Effector CD8-positive, alpha-beta T cell (primary cell): ENCODE results near the gene UBR4.

Experiments used
- DNase-seq: peaks from one replicate; lab custom pipeline; 2025; lab: John Stamatoyannopoulos, UW

Gene UBR4

DNA sequence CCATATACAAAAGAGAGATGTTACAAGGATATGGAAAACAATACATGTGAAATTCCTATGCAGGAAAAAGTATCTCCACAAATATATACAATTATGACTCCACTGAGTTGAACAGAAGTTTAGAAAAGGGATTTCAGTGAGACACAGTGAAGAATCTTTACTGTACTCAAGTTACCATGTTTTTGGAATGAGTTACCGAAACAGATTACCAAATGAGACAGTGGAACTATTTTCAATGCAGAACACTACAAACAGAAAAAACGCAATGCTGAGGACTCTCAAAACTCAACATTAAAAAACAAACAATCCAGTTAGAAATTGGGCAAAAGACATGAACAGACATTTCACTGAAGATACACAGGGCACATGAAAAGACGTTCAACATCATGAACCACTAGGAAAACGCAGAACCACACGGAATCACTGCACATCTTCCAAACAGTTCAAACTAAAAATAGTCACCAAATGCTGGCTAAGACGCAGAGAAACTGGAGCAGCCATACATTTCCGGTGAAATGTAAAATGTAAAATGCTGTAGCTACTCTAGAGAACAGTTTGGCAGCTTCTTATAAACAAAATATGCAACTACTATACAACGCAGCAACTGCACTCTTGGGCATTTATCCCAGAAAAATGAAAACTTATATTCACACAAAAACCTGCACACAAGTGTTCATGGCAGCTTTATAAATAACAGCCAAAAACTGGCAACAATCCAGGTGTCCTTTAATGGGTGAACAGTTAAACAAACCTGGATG lies 118.7 kb downstream of the UBR4 start:
- no peak for DNase-seq

GRCh38 chr1:19089524-19089923 lies 120.5 kb downstream of the UBR4 start:
- no peak for DNase-seq

GRCh38 chr1:19088717-19089442 lies 121.2 kb downstream of the UBR4 start:
- DNase-seq: no peak

- DNase-seq: no peak
These were observed 122.1 kb downstream of the UBR4 start for GRCh38 chr1:19087737-19088594.

- DNase-seq: no peak
These were observed 122.9 kb downstream of the UBR4 start for GRCh38 chr1:19087017-19087736.

DNA sequence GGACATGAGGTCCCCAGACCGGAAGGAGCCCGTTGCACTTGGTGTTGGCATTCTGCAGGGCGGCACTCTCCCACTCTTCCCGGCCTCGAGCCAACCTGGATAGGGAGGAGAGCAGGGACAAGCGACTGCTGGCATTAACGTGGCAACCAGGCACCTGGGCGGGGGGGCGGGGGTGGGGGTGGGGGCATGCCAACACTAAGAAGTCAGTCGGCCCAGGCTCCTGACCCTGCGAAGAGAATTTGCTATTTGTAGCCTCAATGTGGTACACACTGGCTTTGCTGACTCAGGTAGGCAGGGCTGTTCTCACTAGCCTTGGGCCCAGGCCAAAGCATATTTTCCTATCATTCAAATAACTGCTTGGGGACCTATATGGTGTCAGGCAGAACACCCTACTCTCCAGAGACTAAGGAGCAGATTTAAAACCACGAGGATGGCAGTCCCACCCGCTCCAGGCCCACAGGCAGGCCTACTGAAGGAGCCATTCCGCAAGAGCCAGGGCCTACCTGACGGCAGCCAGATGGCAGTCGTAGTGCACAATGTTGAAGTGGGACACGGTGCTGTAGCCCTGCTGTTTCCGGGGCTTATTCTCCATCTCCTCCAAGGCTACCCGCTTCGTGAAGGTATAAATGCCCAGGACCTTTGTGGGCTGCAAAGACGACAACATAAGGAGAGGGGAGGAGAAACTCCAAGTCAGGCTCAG lies 123.7 kb downstream of the UBR4 start:
- no peak for DNase-seq

- DNase-seq: no peak
These were observed 125.8 kb downstream of the UBR4 start for GRCh38 chr1:19084206-19084738.

GRCh38 chr1:19083081-19083480 lies 127.0 kb downstream of the UBR4 start:
- no peak for DNase-seq

- DNase-seq: no peak
These were observed 128.7 kb downstream of the UBR4 start for GRCh38 chr1:19081218-19081893.

DNA sequence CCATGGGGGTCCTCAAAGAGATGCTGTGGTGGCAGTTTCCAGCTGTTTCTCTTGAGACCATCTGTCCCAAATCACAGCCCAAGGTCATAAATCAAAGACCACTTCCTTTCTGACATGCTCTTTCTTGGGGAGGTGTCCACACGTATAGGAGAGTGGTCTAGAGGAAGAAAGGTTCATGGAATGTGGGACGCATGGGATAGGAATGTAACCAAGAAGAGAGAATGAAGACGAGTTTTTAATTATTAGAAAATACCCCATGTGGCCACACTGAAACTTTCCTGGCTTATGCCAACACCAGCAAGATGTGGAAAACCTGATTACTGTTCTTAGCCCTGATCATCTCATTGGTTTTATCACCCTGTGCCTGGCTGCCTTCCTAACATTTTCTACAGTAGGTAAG lies 129.3 kb downstream of the UBR4 start:
- DNase-seq: no peak

GRCh38 chr1:19079541-19080472 lies 130.3 kb downstream of the UBR4 start:
- no peak for DNase-seq

DNA sequence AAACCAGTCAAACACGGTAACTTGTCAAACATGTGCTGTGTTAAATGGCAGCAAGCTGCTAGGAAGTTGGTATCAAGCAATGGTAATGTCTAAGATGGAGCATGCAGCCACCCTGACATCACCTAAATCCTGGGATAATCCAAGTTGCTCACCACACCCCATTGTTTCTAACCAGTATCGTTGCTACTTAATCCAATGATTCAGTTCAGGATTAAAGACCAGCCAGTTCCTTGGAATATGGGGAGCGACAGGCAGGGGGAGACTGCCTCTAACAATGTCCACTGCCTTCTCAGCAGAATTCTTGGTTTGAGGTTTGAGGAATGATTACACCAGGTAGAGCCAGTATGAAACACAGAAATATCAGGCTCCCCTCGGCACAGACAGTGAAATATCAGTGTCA lies 131.5 kb downstream of the UBR4 start:
- DNase-seq: no peak

- DNase-seq: no peak
These were observed 133.0 kb downstream of the UBR4 start for GRCh38 chr1:19076841-19077616.

GRCh38 chr1:19074902-19075721 lies 135.0 kb downstream of the UBR4 start:
- no peak for DNase-seq

DNA sequence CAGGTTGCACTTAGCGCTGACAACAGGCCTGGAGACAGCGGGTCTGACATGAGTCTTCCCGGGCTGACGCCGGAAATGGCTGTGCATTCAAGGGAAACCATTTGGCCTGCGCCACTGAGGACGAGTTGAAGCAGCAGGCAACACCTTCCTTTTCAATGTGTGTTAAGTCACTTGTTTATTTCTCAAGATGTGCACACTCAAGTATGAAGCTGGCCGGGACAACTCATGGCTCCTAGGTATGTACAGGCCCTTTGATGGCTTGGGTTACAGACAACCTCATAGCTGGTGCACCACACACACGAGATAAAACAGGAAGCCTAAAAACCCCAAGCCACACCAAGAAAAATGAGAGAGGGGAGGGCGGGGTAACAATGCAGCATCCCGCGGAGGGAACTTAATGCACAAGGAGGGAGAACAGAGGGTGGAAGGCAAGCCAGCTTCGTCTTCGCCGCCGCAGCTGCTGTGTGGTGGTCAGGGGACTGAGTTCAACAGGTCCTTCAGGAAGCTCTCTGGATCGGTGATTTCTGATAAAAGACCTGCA lies 135.6 kb downstream of the UBR4 start:
- peak; percentile 29 for DNase-seq

DNA sequence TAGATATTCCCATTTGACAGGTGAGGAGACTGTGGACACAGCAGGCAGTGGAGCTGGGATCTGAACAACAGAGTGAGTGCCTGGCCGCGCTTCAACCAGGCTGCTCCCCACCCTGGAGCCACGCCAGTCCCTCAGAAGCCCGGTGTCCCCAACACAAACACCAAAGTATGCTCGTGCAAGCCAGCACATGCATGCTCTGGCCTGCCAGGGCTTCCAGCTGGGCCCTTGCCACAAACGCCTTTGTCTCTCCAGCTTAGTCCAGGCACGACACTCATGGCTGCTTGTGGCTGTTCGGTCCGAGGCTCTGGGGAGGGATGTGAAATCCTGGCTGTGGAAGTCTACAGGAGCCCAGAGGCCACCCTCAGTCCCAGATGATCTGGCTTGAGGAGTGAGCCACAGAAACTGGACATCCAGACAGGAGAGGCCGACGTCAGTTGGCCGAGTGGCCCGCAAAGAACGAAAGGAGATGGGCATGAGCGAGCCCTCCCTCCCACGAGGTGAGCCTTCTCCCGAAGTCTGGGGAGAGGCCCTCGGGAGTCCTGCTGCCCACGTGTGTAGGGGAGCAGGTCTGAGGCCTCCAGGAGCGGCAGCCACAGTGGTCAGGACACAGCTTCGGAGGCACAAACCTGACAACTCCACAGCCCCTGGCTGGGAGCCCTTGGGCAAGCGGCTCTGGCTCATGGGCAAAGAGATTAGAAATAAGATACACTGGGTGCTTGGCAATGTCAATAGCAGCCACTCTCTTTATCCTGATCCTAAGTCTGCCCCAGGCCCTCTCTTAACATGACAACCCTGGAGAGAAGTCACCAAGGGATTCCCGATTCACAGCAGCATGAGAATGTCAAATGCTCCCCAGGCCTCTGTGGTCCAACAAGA lies 136.5 kb downstream of the UBR4 start:
- no peak for DNase-seq
